A549 (cell line): ENCODE measurements around the gene PDE10A. TPM values are rescaled to one million over a fixed set of nuclear protein-coding genes. Genes with fewer than 3 reads are reported as not detected.
A peak's percentile ranks its signal among the peaks of the same experiment; 100 is the strongest.

Experiments
- ATAC-seq, 2 experiments: fragments of 200-7000 bp in 1 of 2; fragments of >200 bp in 1 of 2; cut with Nextera tagmentation in 1 of 2; cut with Tn5 transposase in 1 of 2; 3 replicates each; pipeline versions ENCODE4 v1.8.0 to v1.9.1; 2018 to 2020; ENCODE audit warnings: mild to moderate bottlenecking in 1 of 2, moderate library complexity in 1 of 2
- CTCF ChIA-PET: fragments of 300-600 bp; sonication (Branson Sonifier 250); formaldehyde crosslinking; extraction: SDS; loops from one replicate; lab custom pipeline; 2021; ENCODE audit warnings: antibody characterized with exemption, inconsistent platforms; lab: Yijun Ruan, JAX
- POLR2A ChIA-PET: fragments of 350-600 bp; formaldehyde crosslinking; extraction: SDS; loops from one replicate; lab custom pipeline; 2021; ENCODE audit warnings: antibody characterized with exemption, inconsistent platforms; lab: Yijun Ruan, JAX
- DNase-seq, 2 experiments: peaks; one replicate each; pipeline versions ENCODE4 v3.0.0 to v3.0.0-alpha.2; 2011 to 2016; ENCODE audit warnings: low read depth in 1 of 2, low spot score in 1 of 2
- FAIRE-seq: peaks from 2 replicates; lab custom pipeline; 2011; peaks lifted over from hg19 to GRCh38; lab: Jason Lieb, UNC
- H3K27ac ChIP-seq, 2 experiments: fragments of >200 bp; sonication (Bioruptor Twin); formaldehyde crosslinking; 3 replicates each; pipeline ENCODE4 v1.5.1; 2016 to 2017
- H3K4me1 ChIP-seq: fragments of >200 bp; sonication (Bioruptor Twin); formaldehyde crosslinking; 3 replicates; pipeline ENCODE4 v1.6.1; 2016
- H3K4me2 ChIP-seq: fragments of >200 bp; sonication (Bioruptor Twin); formaldehyde crosslinking; 3 replicates; pipeline ENCODE4 v1.6.1; 2016
- H3K4me3 ChIP-seq: fragments of >200 bp; sonication (Bioruptor Twin); formaldehyde crosslinking; 3 replicates; pipeline ENCODE4 v1.5.1; 2016
- H3K9me3 ChIP-seq: fragments of >200 bp; sonication (Bioruptor Twin); formaldehyde crosslinking; 3 replicates; pipeline ENCODE4 v1.6.1; 2016
- BHLHE40 ChIP-seq: IDR thresholded peaks from 2 replicates; pipeline ENCODE4 v1.6.1; 2012; ENCODE audit warnings: low read depth, low read length, inconsistent platforms
- CEBPB ChIP-seq, 2 experiments: fragments of >200 bp in 1 of 2; sonication (Bioruptor Twin) in 1 of 2; formaldehyde crosslinking in 1 of 2; IDR thresholded peaks; 2 replicates each; pipeline ENCODE4 v1.6.1; 2012 to 2016
- CHD2 ChIP-seq: fragments of 150-350 bp; IDR thresholded peaks from 2 replicates; pipeline ENCODE4 v1.6.1; 2014; ENCODE audit warnings: low read length; ENCODE audit not compliant: partially characterized antibody
- FOSB ChIP-seq: fragments of 250-450 bp; sonication (Bioruptor Pico); IDR thresholded peaks from 2 replicates; pipeline ENCODE4 v1.5.0; 2020; ENCODE audit warnings: mild to moderate bottlenecking, moderate library complexity
- GATA3 ChIP-seq: IDR thresholded peaks from 2 replicates; pipeline ENCODE4 v1.6.1; 2012; ENCODE audit warnings: borderline replicate concordance
- HDAC2 ChIP-seq: fragments of 200-600 bp; sonication (generic); IDR thresholded peaks from 2 replicates; pipeline ENCODE4 v1.6.1; 2016
- HMGXB4 ChIP-seq: fragments of 250-450 bp; sonication (Bioruptor Pico); IDR thresholded peaks from 2 replicates; pipeline ENCODE4 v1.5.0; 2021; ENCODE audit warnings: mild to moderate bottlenecking, moderate library complexity, borderline replicate concordance
- JUN ChIP-seq, 2 experiments: fragments of >200 bp; sonication (Bioruptor Twin); formaldehyde crosslinking; IDR thresholded peaks; 2 replicates in 1 of 2; 3 replicates in 1 of 2; pipeline ENCODE4 v1.6.1; 2016 to 2017
- KDM1A ChIP-seq: fragments of 200-600 bp; sonication (generic); IDR thresholded peaks from 2 replicates; pipeline ENCODE4 v1.6.1; 2016; ENCODE audit warnings: low read depth, mild to moderate bottlenecking
- KDM5A ChIP-seq: fragments of 200-600 bp; sonication (generic); IDR thresholded peaks from 2 replicates; pipeline ENCODE4 v1.6.1; 2016; ENCODE audit warnings: antibody characterized with exemption, mild to moderate bottlenecking
- MAX ChIP-seq: IDR thresholded peaks from 2 replicates; pipeline ENCODE4 v1.6.1; 2012
- MAZ ChIP-seq: fragments of 150-350 bp; IDR thresholded peaks from 2 replicates; pipeline ENCODE4 v1.6.1; 2014; ENCODE audit warnings: antibody characterized with exemption, low read depth, low read length, borderline replicate concordance
- POLR2AphosphoS2 ChIP-seq: conservative IDR thresholded peaks from 2 replicates; pipeline ENCODE4 v1.6.1; 2012; ENCODE audit warnings: low read length, improper control_type of control experiment, inconsistent platforms
- RAD21 ChIP-seq, 2 experiments: fragments of >200 bp in 1 of 2; sonication (Bioruptor Twin) in 1 of 2; formaldehyde crosslinking in 1 of 2; IDR thresholded peaks in 1 of 2; conservative IDR thresholded peaks in 1 of 2; 2 replicates in 1 of 2; 3 replicates in 1 of 2; pipeline ENCODE4 v1.6.1; 2012 to 2018; ENCODE audit warnings: inconsistent platforms in 1 of 2
- RARB ChIP-seq: fragments of 250-450 bp; sonication (Bioruptor Pico); IDR thresholded peaks from 2 replicates; pipeline ENCODE4 v1.8.0; 2021; ENCODE audit warnings: mild to moderate bottlenecking, moderate library complexity
- RCOR1 ChIP-seq: fragments of 150-350 bp; IDR thresholded peaks from 2 replicates; pipeline ENCODE4 v1.6.1; 2014; ENCODE audit warnings: antibody characterized with exemption, low read length, low read depth
- RFX5 ChIP-seq: fragments of 450-650 bp; IDR thresholded peaks from 2 replicates; pipeline ENCODE4 v1.7.1; 2014; ENCODE audit warnings: antibody characterized with exemption, mild to moderate bottlenecking, moderate library complexity
- RNF2 ChIP-seq: fragments of 200-600 bp; sonication (generic); IDR thresholded peaks from 2 replicates; pipeline ENCODE4 v1.6.1; 2016; ENCODE audit warnings: low read depth, mild to moderate bottlenecking, antibody characterized with exemption, moderate library complexity, borderline replicate concordance
- ZC3H11A ChIP-seq: fragments of 450-650 bp; IDR thresholded peaks from 2 replicates; pipeline ENCODE4 v1.6.1; 2014; ENCODE audit warnings: antibody characterized with exemption, mild to moderate bottlenecking
- ZFP36 ChIP-seq: fragments of 450-650 bp; IDR thresholded peaks from 2 replicates; pipeline ENCODE4 v1.6.1; 2014; ENCODE audit warnings: borderline replicate concordance; ENCODE audit not compliant: partially characterized antibody
- ZSCAN20 ChIP-seq: fragments of 250-450 bp; sonication (Bioruptor Pico); IDR thresholded peaks from 2 replicates; pipeline ENCODE4 v1.8.0; 2022; ENCODE audit warnings: mild to moderate bottlenecking, moderate library complexity
- WGBS: methylation state at CpG from one replicate; pipeline ENCODE4 v1.1.6; 2017; ENCODE audit errors: missing lambda C conversion rate; 5-methylcytosine and 5-hydroxymethylcytosine counted together
- polyA plus RNA-seq, 4 experiments: library from polyadenylated mRNA; depleted of rRNA in 3 of 4; stranded (reverse); fragments of >200 nt; fragmentation: RNase III in 1 of 4; extraction: RNeasy Plus Mini Kit Qiagen cat#74134 plus additional on column Dnase treatment in 1 of 4; gene quantifications; 2 replicates in 3 of 4; 3 replicates in 1 of 4; pipeline ENCODE4 v1.2.3, GENCODE V29; 2011 to 2017

The PDE10A gene
- polyA plus RNA-seq, 2 of the 4 experiments (the other 2 are of a cell fraction) = 44.9 to 92.5 TPM

- DNase-seq = no peak
- POLR2A ChIA-PET = no interaction called here
- ATAC-seq = no peak
- CTCF ChIA-PET = no interaction called here
- H3K4me2 ChIP-seq = no peak overlapping the region
- no peak overlapping the region for H3K27ac ChIP-seq
- WGBS = 92% methylated on average over 20 of the region's 20 CpGs
- H3K4me1 ChIP-seq = no peaks in the 10 kb centered on the region
- TF ChIP-seq RNF2 (no peak), RFX5 (no peak), RARB (CRISPR knock-in tag) (no peak), POLR2AphosphoS2 (no peak)
- no peak for FAIRE-seq
- no peaks in the 10 kb centered on the region for H3K9me3 ChIP-seq
- no peak overlapping the region for H3K4me3 ChIP-seq
Measured at GRCh38 chr6:165674155-165675029, 11.4 kb upstream of the PDE10A start.

- Histone ChIP-seq H3K4me3 (no peak overlapping the region), H3K9me3 (no peaks in the 10 kb centered on the region), H3K4me2 (no peak overlapping the region), H3K27ac (no peak overlapping the region), H3K4me1 (0 out of 3 replicates have a peak, but pooled peaks cover 5% of the 10 kb centered on the region)
- ChIA-PET POLR2A (no interaction called here), CTCF (no interaction called here)
- FAIRE-seq (no peak), ATAC-seq (no peak), DNase-seq (no peak)
- TF ChIP-seq MAX = no peak
- no peak for TF ChIP-seq RAD21 (conservative IDR thresholded peaks at IDR 0.05 in 1 of 2, IDR thresholded peaks at IDR 0.05 in 1 of 2)
- TF ChIP-seq CHD2 = no peak
- TF ChIP-seq ZSCAN20 (CRISPR knock-in tag) = no peak
- WGBS = 94% methylated on average over 6 of the region's 6 CpGs
Measured at GRCh38 chr6:165671222-165671768, 8.3 kb upstream of the PDE10A start.

GRCh38 chr6:165668951-165669350 lies 5.9 kb upstream of the PDE10A start:
- TF ChIP-seq CEBPB (IDR thresholded peaks at IDR 0.05) = no peak
- TF ChIP-seq KDM5A = no peak
- no peak for TF ChIP-seq ZFP36
- no peak for TF ChIP-seq JUN (IDR thresholded peaks at IDR 0.05)
- no peak for TF ChIP-seq POLR2AphosphoS2
- FAIRE-seq (no peak), DNase-seq (no peak), ATAC-seq (peak in 1 of 2 experiments; percentile 72; a peak in 4 of 6 replicates)
- Histone ChIP-seq H3K4me1 (0 out of 3 replicates have a peak, but pooled peaks cover 5% of the 10 kb centered on the region), H3K4me2 (no peak overlapping the region), H3K4me3 (no peak overlapping the region), H3K27ac (no peak overlapping the region), H3K9me3 (no peaks in the 10 kb centered on the region)
- ChIA-PET CTCF (no interaction called here), POLR2A (no interaction called here)
- WGBS = 54% methylated on average over 8 of the region's 8 CpGs

GRCh38 chr6:165665384-165665672 lies 2.3 kb upstream of the PDE10A start:
- CTCF ChIA-PET = no interaction called here
- Histone ChIP-seq H3K4me2 (no peak overlapping the region), H3K4me1 (0 out of 3 replicates have a peak, but pooled peaks cover 5% of the 10 kb centered on the region), H3K4me3 (no peak overlapping the region)
- 96% methylated on average over 4 of the region's 4 CpGs for WGBS
- DNase-seq (no peak), ATAC-seq (no peak)
- TF ChIP-seq HDAC2 = no peak
- no peak for TF ChIP-seq HMGXB4 (CRISPR knock-in tag)
- TF ChIP-seq MAZ = no peak
- no peak for TF ChIP-seq GATA3
- no peak for TF ChIP-seq RCOR1
- TF ChIP-seq RARB (CRISPR knock-in tag) = no peak
- TF ChIP-seq ZC3H11A = no peak
- TF ChIP-seq POLR2AphosphoS2 = no peak
- TF ChIP-seq FOSB (CRISPR knock-in tag) = no peak
- no peak for TF ChIP-seq KDM1A
- TF ChIP-seq BHLHE40 = no peak
- no peak for TF ChIP-seq MAX
- TF ChIP-seq, all 56 proteins: peak for 0
- Histone ChIP-seq H3K27ac (no peak overlapping the region), H3K9me3 (no peaks in the 10 kb centered on the region)
- POLR2A ChIA-PET = no interaction called here
- no peak for FAIRE-seq
